Brain microvascular endothelial cell (primary cell): ENCODE results near the gene CDCP1.

Experiments used
- DNase-seq: peaks from one replicate; pipeline ENCODE4 v3.0.0-alpha.2; 2020
- H3K27ac ChIP-seq: fragments of 250-450 bp; sonication (Bioruptor Pico); 2 replicates; pipeline ENCODE4 v1.5.1; 2020; ENCODE audit warnings: mild to moderate bottlenecking, moderate library complexity
- H3K27me3 ChIP-seq: fragments of 250-450 bp; sonication (Bioruptor Pico); replicated peaks from 2 replicates; pipeline ENCODE4 v1.5.1; 2020; ENCODE audit warnings: mild to moderate bottlenecking
- H3K36me3 ChIP-seq: fragments of 250-450 bp; sonication (Bioruptor Pico); replicated peaks from 2 replicates; pipeline ENCODE4 v1.5.1; 2020; ENCODE audit warnings: mild to moderate bottlenecking
- H3K4me3 ChIP-seq: 2 replicates; pipeline ENCODE4 v1.5.1; 2011; ENCODE audit warnings: low read depth, mild to moderate bottlenecking, control low read depth, low read length, moderate library complexity
- in situ Hi-C: cut with HindIII; loops from 2 replicates; pipeline ENCODE4 v1.10.0; 2017; ENCODE audit warnings: low sequenced_read_pairs, low pct_ligation_motif_present
- TF ChIP-seq, protein P1 (sequence below): IDR thresholded peaks from 2 replicates; pipeline ENCODE4 v1.5.1; 2011; ENCODE audit warnings: low read depth, mild to moderate bottlenecking, moderate library complexity, low read length, control low read depth, inconsistent platforms; ENCODE audit errors: missing control alignments

The CDCP1 gene

GRCh38 chr3:45090855-45091254 is 55.3 kb downstream of the CDCP1 start:
- no peaks in the 10 kb centered on the region for H3K36me3 ChIP-seq
- no peak overlapping the region for H3K27ac ChIP-seq
- no peak for DNase-seq
- TF ChIP-seq, protein P1, sequence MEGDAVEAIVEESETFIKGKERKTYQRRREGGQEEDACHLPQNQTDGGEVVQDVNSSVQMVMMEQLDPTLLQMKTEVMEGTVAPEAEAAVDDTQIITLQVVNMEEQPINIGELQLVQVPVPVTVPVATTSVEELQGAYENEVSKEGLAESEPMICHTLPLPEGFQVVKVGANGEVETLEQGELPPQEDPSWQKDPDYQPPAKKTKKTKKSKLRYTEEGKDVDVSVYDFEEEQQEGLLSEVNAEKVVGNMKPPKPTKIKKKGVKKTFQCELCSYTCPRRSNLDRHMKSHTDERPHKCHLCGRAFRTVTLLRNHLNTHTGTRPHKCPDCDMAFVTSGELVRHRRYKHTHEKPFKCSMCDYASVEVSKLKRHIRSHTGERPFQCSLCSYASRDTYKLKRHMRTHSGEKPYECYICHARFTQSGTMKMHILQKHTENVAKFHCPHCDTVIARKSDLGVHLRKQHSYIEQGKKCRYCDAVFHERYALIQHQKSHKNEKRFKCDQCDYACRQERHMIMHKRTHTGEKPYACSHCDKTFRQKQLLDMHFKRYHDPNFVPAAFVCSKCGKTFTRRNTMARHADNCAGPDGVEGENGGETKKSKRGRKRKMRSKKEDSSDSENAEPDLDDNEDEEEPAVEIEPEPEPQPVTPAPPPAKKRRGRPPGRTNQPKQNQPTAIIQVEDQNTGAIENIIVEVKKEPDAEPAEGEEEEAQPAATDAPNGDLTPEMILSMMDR: no peak
- no peak overlapping the region for H3K4me3 ChIP-seq
- in situ Hi-C loops: no loop called here
- no peaks in the 10 kb centered on the region for H3K27me3 ChIP-seq

DNA sequence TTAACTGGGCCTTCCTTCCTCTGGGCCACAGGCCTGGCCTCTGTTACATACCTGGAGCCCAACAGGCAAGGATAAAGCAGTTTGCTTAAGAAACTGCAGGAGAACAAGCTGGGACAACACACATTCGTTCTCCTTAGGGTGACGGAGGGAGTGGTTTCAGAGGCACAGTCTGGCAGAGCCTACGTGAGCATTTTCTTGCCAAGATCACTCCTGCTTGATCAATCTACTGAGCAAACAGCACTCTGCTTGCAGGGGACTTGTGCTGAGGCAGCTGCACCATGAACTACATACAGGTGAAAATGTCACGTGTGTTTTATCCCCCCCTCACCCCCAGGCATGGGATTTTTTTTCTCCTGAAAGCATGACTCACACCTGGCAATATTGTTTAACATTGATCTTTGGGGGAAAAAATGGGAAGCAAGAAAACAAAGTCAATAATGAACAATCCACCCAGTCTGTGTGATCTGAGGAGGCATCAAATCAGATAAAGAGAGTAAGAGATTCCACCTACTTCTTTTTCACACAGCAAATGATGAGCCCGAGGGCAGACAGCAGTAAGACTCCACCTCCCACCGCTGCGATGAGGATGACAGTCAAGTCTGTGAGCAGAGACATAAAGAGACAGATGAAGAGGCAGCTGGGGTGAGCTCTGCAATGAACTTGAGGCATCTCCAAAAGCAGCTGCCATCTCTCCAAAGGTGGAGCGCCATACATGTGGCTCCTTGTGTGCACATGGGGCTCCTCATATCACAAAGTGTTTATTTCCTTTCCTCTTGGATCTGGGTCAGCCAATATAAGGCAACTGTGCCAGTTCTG is 57.4 kb downstream of the CDCP1 start:
- Histone ChIP-seq H3K27me3 (no peaks in the 10 kb centered on the region), H3K27ac (no peak overlapping the region), H3K36me3 (no peaks in the 10 kb centered on the region), H3K4me3 (no peak overlapping the region)
- TF ChIP-seq, protein P1: no peak
- in situ Hi-C loops: no loop called here
- DNase-seq: no peak

DNA sequence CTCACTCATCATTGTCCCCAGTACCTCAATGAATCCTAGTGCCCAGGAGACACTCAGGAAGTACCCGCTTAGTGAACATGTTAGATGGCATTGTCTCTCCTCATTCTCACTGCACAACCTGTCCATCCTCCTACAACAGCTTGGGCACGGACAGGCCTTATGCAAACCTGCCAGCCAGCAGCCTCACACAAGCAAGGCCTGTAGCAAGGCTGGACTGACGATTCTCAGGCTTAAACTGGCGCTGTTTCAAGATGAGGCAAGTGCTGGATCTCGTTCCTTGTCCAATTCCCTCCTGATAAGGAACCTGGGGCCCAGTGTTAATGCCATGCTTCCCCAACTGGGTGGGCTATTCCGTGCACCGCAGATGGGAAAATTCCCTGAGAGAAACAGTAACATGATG is 59.0 kb downstream of the CDCP1 start:
- Histone ChIP-seq H3K27me3 (no peaks in the 10 kb centered on the region), H3K4me3 (no peak overlapping the region), H3K27ac (no peak overlapping the region), H3K36me3 (no peaks in the 10 kb centered on the region)
- in situ Hi-C loops: no loop called here
- DNase-seq: no peak
- TF ChIP-seq, protein P1: no peak

- Histone ChIP-seq H3K36me3 (no peaks in the 10 kb centered on the region), H3K4me3 (no peak overlapping the region), H3K27ac (peak overlapping the region; percentile 37), H3K27me3 (no peaks in the 10 kb centered on the region)
- TF ChIP-seq, protein P1: peak; percentile 21
- in situ Hi-C loops: no loop called here
- DNase-seq: peak; percentile 89
Observed at GRCh38 chr3:45084820-45085816, 61.1 kb downstream of the CDCP1 start.

DNA sequence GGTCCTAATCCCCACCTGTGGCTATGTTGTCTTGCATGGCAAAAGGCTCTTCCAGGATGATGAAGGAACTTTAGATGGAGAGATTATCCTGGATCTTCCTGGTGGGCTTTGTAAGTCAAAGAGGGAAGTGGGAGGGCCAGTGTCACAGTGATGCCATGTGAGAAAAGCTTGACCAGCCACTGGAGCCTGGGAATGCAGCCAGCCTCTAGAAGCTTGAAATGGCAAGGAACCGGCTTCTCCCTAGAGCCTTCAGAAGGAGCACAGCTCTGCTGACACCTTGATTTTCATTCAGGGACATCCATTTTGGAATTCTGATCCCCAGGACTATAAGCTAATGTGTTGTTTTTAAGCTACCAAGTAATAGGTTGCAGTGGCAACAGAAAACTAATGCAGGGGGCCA is 61.8 kb downstream of the CDCP1 start:
- in situ Hi-C loops: no loop called here
- no peak for DNase-seq
- Histone ChIP-seq H3K4me3 (no peak overlapping the region), H3K27me3 (no peaks in the 10 kb centered on the region), H3K27ac (peak overlapping the region; percentile 27), H3K36me3 (no peaks in the 10 kb centered on the region)
- TF ChIP-seq, protein P1: no peak
